Stimulated activated CD4-positive, alpha-beta T cell treated with anti-CD3 and anti-CD28 coated beads, Interleukin-1b, Interleukin-23, amount 100 ng/mL, for 24 hours (primary cell): Measurements from ENCODE around the gene PARP16.

Source experiments
- DNase-seq, 4 experiments: peaks; one replicate each; pipeline ENCODE4 v3.0.0-alpha.2; 2020; ENCODE audit warnings: low read depth in 4 of 4, low spot score in 1 of 4

The PARP16 gene

GRCh38 chr15:65312400-65312916 is 25.8 kb upstream of the PARP16 start:
- no peak for DNase-seq

GRCh38 chr15:65311760-65312159 is 25.1 kb upstream of the PARP16 start:
- DNase-seq = no peak

- no peak for DNase-seq
Observed at GRCh38 chr15:65310431-65311137, 23.9 kb upstream of the PARP16 start.

DNA sequence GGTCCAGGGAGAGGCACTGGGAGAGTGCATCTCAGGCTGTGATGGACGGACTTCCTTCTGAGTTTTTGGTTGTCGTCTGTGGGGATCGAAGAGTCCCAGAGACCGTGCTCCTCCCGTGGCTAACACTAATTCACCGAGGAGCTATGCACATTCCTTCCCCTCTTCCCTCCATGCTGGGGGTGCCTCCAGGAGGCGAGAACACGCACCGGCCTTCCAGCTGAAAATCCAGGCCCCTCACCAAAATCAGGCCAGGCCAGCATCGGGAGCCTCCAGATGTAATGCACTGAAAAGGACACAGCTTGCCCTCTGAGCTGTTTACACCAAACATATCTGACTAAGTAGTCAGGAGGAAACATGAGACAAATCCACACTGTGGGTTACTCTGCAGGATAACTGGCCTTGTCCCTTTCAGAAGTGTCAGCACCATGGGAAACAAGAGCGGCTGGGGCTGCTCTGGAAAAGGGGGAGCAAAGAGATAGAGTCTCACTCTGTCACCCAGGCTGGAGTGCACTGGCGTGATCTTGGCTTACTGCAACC is 23.3 kb upstream of the PARP16 start:
- DNase-seq = no peak

DNA sequence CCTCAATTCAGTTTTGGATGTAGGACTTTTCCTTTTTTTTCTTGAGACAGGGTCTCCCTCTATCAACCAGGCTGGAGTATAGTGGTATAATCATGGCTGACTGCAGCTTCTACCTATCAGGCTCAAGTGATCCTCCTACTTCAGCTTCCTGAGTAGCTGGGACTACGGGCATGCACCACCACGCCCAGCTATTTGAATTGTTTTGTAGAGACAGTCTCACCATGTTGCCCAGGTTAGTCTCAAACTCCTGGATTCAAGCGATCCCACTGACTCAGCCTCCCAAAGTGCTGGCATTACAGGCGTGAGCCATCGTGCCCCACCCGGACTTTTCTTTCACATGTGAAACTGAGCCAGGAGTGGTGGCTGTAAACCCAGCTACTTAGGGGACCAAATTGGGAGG is 21.3 kb upstream of the PARP16 start:
- no peak for DNase-seq

- DNase-seq = no peak
Observed at GRCh38 chr15:65306551-65306950, 19.9 kb upstream of the PARP16 start.

- DNase-seq = no peak
Observed at GRCh38 chr15:65305776-65306175, 19.1 kb upstream of the PARP16 start.

DNA sequence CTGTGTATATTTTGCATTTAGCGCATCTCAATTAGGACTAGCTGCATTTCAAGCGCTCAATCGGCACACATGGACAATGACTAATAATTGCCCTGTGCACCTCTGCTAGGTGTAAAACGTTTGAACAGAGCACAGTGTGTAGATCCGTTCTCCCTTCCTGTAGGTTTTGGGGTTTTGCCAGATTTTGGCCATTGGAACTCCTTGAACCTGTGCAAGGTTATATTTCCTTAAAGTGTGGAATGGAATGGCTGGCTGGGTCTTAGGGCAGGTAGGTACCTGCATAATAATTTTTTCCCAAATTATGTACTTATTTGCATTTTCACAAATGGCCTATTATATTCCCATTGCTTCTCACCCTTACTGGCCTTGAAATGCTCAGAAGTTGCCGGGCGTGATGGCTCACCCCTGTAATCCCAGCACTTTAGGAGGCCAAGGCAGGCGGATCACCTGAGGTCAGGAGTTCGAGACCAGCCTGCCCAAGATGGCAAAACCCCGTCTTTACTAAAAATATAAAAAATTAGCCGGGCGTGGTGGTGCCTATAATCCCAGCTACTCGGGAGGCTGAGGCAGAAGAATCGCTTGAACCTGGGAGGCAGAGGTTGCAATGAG is 18.6 kb upstream of the PARP16 start:
- no peak for DNase-seq

DNA sequence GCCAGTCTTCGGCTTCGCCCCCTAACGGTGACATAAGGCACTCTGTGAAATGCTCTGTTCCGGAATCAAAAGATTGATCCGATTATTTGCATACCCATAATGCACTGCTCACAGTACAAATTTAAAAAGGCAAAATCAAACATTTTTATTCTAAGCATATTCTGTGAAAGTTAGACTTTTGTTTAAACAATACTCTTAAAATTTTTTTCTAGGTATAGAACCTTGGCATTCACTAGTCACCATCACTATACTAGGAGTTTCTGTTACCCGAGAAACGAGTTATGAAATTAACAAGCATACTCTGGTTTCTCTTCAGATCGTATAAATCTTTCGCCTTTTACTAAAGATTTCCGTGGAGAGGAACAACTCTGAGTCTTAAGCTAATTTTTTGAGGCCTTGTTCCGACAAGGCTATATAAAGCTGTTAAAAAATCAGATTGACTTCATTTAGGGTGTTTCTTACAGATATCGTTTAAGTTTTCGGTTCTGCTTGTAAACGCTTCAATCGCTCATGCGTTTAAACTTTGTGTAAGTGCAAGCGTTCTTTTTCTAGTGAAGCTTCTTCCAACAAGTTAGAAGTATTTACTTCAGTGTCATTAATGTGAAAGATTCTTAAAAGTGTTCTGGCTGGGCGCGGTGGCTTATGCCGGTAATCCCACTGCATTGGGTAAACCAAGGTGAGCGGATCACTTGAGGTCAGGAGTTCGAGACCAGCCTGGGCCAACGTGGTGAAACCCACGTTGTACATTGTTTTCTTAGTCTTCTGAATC is 17.9 kb upstream of the PARP16 start, which contains the start of gene RNU5B-1:
Gene RNU5B-1 (plus strand): TSS at position 297 of the 769 bp plus-strand sequence.
- peak; percentile 56 to 72 (median 69) for DNase-seq

DNA sequence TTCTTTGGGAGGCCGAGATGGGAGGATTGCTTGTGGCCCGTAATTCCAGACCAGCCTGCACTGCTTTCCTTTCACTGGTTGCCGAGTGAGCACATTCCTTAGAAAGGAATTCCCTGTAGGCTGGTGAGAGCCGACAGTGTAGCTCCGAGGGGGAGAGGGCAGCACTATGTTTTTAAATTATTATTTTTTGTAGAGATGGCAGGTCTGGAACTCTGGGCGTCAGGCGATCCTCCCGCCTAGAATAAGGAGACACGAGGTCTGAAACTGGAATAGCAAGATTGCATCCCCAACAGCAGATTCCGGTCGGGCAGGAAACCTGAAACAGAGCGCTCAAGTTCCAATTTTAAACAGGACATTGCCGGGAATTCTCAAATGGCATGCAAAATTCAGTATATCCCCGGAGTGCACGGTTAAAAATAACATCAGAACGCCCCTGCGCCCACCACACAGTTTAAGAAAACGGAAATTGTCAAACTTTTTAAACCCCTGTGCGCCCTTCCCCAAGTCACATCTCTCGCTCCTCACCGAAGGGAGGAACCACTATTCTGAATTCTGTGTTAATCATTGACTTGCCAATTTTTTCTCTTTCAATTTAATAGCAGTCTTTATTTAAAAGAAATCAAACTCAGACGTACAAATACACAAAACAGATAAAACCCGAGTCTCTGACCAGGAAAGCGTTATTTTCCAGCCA is 17.2 kb upstream of the PARP16 start:
- no peak for DNase-seq

DNA sequence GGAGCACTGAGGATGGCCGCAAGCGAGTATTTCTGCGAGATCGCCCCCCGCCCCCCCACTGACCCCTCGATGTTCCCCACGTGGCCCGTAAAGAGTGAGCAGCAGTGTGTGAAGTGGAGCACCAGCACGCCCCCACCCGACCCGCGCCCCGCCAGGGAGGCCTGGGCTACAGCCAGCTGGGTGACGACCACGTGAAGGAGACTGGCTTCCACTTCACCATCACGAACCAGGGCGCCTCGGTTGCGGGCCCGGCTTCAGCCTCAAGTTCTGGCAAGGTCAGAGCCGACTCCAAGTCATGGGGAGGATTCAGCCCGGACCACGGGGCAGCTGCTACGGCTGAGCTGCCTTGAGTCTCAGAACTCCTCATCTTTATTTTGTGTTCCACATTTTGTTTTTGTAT is 15.4 kb upstream of the PARP16 start:
- DNase-seq = no peak

- DNase-seq = no peak
Observed at GRCh38 chr15:65300924-65301441, 14.3 kb upstream of the PARP16 start.

DNA sequence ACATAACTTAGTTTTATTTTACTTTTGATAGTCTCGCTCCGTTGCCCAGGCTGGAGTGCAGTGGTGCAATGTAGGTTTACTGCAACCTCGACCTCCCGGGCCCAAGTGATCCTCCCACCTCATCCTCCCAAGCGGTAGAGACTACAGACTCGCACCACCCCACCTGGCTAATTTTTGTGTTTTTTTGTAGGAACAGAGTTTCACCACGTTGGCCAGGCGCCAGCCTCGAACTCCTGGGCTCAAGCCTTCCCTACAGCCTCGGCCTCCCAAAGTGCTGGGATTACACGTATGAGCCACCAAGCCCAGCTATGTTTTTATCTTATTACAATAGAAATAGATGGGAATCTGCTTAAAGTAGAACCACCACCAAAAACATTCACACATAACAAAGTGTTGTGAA is 12.0 kb upstream of the PARP16 start:
- DNase-seq = no peak

DNA sequence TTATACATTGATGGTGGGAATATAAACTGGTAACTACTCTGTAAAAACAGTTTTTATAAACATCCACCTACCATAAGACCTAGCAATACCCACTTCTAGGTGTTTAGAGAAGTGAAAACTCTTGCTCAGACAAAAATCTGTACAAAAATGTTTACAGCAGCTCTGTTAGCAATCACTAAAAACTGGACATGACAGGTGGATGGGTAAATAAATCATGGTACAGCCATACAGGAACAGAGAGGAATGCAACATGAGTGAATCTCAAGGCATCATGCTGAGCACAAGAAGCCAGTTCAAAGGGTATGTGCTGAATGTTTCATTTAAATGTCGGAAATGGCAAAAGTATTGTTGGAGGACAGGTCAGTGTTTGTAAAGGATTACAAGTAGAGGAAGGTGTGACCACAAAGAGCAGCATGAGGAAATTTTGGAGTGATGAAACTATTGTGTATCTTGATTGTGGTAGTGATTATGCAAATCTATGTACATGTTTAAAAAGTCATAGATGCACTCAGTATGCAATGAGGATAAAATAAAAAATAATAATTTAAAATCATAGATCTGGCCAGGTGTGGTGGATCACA is 6.3 kb upstream of the PARP16 start:
- no peak for DNase-seq

DNA sequence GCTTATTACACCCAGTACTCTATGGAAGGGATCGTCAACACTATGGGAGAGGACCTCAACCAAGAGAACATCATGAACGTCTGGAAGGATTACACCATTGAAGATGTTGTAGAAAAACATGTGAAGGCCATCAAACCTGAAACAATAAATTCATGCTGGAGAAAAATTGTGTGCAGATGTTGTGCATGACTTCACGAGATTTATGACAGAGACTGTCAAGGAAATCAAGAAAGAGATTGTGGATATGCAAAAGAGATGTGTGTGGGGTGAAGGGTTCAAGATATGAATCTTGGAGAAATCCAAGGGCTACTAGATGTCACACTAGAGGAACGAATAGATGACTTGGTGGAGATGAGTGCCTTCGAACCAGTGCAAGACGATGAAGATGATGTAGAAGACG is 3.5 kb upstream of the PARP16 start:
- no peak for DNase-seq

GRCh38 chr15:65289261-65289854 is 2.7 kb upstream of the PARP16 start:
- DNase-seq = no peak

- DNase-seq = no peak
Observed at GRCh38 chr15:65287520-65287855, 805 bp upstream of the PARP16 start.

- no peak for DNase-seq
Observed at GRCh38 chr15:65286069-65286703, 497 bp downstream of the PARP16 start.

DNA sequence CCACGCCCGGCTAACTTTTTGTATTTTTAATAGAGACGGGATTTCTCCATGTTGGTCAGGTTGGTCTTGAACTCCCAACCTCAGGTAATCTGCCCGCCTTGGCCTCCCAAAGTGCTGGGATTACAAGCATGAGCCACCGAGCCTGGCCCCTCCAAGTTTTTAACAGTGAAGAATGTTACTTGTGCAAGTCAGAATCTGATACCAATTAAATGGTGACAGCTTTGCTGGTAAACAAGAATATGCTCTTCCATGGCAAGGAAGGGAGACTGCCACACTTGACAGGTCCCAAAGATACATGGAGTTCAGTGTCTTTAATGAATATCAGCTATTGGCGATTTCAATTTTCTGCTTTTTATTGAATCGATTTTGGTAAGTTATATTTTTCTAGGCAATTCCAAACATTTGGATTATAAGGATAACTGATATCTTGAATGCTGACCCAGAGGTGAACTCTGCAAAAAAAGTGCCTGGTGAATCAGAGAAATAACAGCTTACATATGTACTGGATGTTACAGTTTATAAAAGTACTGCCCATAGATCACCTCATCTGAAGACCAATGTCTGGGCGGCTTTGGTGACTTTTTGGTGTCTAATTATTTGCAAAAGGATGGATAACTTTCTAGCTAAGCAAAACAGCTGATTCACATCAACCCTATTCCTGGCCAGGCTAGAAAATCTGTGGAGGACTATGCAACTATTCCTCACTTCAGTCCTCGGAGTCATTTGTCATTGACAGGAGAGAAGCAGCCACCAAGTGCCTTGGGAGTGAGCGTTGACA is 1.2 kb downstream of the PARP16 start:
- DNase-seq = no peak
